HG03135 (cell line): ENCODE measurements around the gene NCOA7.
A peak's percentile ranks its signal among the peaks of the same experiment; 100 is the strongest.
"Not testable (repeated sequence)": the region's sequence is repeated elsewhere in the genome, so short reads cannot be mapped to it uniquely, and the experiment has no call there.

ENCODE experiments used
- ATAC-seq: cut with Tn5 transposase; IDR thresholded peaks from one replicate; pipeline ENCODE4 v1.9.1; 2021; ENCODE audit warnings: mild to moderate bottlenecking, moderate library complexity; ENCODE audit not compliant: unreplicated experiment

Gene NCOA7

DNA sequence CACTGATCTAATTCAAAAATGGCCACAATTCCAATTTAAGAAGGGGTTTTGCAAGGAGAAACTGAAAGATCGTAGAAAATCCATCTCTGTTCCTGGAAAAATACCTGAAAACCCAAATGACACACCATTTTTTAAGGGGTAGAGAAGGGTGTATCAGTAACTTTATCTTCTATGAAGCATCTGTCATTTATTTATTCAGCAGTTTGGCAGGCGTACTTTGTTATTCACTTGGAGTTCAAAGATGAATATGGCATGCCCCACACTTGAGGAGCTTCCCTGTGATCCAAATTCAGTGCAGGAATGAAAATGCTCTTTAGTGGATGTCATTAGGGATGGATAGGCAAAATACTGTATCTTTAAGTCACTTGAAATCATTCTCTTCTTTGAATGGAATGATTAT, 173.1 kb downstream of the NCOA7 start:
- no peak for ATAC-seq

DNA sequence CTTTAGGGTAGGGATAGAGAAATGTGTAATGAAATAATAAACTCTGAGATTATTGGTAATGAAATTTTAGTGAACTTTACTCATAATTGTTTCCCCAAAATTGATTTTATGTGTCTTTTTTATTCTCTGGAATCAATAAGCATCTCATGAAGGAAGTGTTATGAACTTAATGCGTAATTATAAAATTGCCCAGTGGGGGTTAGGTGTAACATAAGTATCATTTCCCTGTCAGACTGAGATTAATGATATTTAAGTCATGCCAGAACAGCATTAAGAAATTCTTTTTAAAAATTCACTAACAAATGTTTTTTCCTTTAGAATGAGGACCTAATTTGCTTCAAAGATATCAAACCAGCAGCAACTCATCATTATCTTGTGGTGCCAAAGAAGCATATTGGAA, 175.8 kb downstream of the NCOA7 start:
- ATAC-seq: no peak

GRCh38 chr6:125968493-125968892, 177.7 kb downstream of the NCOA7 start:
- ATAC-seq: no peak

DNA sequence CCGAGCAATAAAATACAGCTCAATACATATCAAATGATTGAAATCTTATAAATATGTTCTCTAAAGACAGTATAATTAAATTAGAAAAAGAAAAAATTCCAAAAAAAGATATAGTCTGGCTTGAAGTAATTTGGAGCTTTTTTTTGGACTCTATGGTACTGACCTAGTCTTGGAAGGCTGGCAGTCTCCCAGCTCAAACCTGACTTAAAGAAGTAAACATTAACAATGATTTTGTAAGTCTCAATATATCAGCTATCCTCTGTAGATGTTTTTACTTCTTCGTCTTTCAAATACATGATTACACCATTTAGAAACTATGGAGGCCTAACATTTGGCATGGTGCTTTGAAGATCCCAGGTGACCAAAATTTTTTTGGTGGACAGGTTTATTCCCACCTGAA, 180.0 kb downstream of the NCOA7 start:
- no peak for ATAC-seq

- not testable (repeated sequence) for ATAC-seq
Measured at GRCh38 chr6:125972478-125972877, 181.7 kb downstream of the NCOA7 start.

DNA sequence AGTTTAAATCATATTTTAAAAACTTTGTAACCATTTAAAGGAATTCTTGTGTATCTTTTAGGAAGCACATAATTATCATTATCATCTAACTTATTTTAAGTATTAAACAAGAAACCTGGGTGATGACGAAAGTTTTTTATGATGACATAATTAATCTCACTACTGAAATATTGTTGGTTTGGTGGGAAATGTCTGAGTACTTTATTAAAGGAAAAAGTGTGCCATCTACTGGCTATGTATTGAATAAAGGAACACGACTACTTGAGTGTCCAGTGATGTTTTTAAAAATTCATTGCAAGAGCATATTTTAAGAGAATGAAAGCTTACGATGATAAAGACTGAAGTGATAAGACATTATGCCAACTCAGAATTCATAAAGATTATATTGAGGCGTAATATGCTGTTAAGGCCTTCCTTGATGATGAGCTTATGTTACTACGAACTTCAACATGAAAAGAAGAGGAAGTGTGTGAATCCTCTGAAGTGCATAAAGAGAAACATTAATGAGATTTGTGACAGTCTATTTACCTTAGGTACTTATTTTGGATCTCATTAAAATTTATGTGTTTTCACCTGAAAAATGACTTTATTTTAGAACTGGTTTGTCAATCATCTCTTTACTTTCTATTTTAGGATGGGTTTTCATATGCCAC, 183.6 kb downstream of the NCOA7 start:
- peak; percentile 78 for ATAC-seq

- ATAC-seq: no peak
Measured at GRCh38 chr6:125979101-125979500, 188.3 kb downstream of the NCOA7 start.
